Measurements from ENCODE around the gene TRIM32. TPM values are rescaled to one million over a fixed set of nuclear protein-coding genes. Genes with fewer than 3 reads are reported as not detected.

Gene TRIM32
- total RNA-seq, 1 donor from 2014 or later = 16.0 TPM

DNA sequence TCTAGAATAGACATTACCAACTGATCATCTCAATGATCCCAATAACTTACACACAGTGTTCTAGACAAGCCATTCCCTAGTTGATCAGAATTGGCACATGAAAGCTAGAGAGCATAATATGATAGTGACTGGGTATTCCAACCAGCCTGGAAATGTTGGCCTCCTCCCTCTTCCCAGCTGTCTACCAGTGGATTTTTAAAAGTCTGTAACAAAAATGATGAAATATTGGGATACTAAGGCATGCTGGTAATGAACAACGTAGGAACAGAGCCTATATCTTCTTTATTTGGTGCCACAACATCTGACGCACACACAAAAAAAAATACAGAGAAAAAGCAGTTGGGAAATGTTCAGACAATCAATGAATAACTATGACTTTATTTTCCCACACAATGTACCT is 34.8 kb downstream of the TRIM32 start:
- Mint-ChIP-seq H3K4me1 (ENCODE audit: low read depth) (no peaks in the 10 kb centered on the region), H3K4me3 (no peak overlapping the region), H3K27ac (no peak overlapping the region), H3K9me3 (no peaks in the 10 kb centered on the region), H3K36me3 (ENCODE audit: low read depth) (no peaks in the 10 kb centered on the region), H3K27me3 (ENCODE audit: insufficient read depth) (peaks cover 2% of the 10 kb centered on the region)
- intact Hi-C loops (cut with micrococcal nuclease) = no loop called here
- DNase-seq (ENCODE audit: low spot score) = no peak

DNA sequence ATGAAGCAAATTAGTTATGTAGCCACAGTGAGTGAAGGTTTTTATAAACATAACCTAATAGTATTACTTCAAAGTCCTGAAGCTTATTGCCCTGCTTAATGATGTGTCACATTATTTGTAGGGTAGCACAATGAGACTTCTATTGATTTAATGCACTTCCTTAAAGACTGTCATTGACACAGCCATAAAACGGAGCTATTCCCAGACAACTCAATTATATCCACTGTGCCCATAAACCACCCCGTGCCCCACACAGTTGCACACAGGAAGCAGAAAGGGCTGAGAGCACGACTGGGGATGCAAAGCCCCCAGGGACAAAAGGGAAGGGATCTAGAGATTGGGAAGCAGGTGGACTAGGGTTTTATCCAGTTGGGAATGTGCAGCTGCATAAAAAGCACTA is 37.0 kb downstream of the TRIM32 start:
- Mint-ChIP-seq H3K36me3 (ENCODE audit: low read depth) (no peaks in the 10 kb centered on the region), H3K9me3 (no peaks in the 10 kb centered on the region)
- no peak for DNase-seq (ENCODE audit: low spot score)

DNA sequence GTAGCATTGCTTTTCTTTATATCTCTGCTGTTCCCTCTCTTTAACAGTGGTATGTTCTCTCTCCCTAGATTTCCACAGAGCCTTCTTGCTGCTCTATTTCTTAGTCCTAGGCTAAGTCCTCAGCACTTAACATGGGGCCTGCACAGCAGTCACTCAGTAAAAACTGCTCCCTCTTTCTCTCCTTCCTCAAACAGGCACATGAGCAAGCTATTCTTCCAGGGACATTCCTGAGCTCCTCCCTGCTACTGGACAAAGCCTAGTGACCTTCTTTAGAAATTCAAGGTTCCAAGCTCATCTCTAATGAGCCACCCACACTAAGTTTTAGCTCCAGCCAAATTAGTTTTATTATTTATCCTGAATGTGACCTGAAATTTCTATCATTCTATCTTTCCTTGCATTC is 39.5 kb downstream of the TRIM32 start:
- H3K36me3 Mint-ChIP-seq (ENCODE audit: low read depth) = no peaks in the 10 kb centered on the region
- intact Hi-C loops (cut with micrococcal nuclease) = no loop called here

More for the DNA sequence above, 37.0 kb downstream of the TRIM32 start:
- H3K4me3 Mint-ChIP-seq = no peak overlapping the region
- peaks cover 4% of the 10 kb centered on the region for H3K27me3 Mint-ChIP-seq (ENCODE audit: insufficient read depth)
- no peaks in the 10 kb centered on the region for H3K4me1 Mint-ChIP-seq (ENCODE audit: low read depth)
- intact Hi-C loops (cut with micrococcal nuclease) = no loop called here
- H3K27ac Mint-ChIP-seq = no peak overlapping the region

DNA sequence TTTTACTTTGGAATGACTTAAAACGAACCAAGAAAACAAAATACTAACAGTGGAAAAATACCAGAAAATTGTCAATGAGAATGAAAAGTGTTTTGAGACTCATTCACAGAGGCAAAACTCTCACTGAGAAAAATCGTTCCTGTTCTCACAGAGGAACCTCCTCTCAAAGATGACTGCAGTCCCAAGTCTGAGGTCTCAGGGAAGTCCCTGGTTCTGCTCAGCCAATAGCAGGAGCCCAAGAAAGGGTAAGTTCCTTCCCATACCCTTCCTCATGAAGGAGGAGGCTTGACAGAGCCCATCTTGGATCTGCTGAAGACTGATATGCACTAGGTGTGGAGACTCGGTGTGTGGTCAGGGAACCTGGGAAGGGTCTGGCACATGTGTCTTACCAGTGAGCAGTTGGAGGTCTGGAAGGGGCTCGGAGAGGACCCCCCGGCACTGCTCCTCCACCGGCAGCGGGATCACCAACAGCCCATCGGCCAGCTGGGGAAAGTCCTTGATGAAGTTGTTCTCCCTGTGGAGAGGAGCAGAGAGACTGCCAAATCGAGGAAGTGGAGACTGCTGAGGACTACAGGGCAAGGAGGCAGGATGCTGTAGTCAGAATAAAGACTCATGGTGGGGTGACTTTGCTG is 46.0 kb downstream of the TRIM32 start:
- intact Hi-C loops (cut with micrococcal nuclease) = loop anchor here (10.0 kb wide), 1 partner anchor 822 kb away; no protein-coding TSS in a partner anchor
- no peak overlapping the region for H3K27ac Mint-ChIP-seq
- no peak for DNase-seq (ENCODE audit: low spot score)
- peaks cover 5% of the 10 kb centered on the region for H3K27me3 Mint-ChIP-seq (ENCODE audit: insufficient read depth)
- no peaks in the 10 kb centered on the region for H3K9me3 Mint-ChIP-seq
- no peak overlapping the region for H3K4me3 Mint-ChIP-seq
- no peaks in the 10 kb centered on the region for H3K36me3 Mint-ChIP-seq (ENCODE audit: low read depth)
- peaks cover 8% of the 10 kb centered on the region for H3K4me1 Mint-ChIP-seq (ENCODE audit: low read depth)

More for the DNA sequence above, 39.5 kb downstream of the TRIM32 start:
- Mint-ChIP-seq H3K27me3 (ENCODE audit: insufficient read depth) (peaks cover 4% of the 10 kb centered on the region), H3K27ac (no peak overlapping the region), H3K4me3 (no peak overlapping the region), H3K9me3 (no peaks in the 10 kb centered on the region), H3K4me1 (ENCODE audit: low read depth) (no peaks in the 10 kb centered on the region)
- no peak for DNase-seq (ENCODE audit: low spot score)

DNA sequence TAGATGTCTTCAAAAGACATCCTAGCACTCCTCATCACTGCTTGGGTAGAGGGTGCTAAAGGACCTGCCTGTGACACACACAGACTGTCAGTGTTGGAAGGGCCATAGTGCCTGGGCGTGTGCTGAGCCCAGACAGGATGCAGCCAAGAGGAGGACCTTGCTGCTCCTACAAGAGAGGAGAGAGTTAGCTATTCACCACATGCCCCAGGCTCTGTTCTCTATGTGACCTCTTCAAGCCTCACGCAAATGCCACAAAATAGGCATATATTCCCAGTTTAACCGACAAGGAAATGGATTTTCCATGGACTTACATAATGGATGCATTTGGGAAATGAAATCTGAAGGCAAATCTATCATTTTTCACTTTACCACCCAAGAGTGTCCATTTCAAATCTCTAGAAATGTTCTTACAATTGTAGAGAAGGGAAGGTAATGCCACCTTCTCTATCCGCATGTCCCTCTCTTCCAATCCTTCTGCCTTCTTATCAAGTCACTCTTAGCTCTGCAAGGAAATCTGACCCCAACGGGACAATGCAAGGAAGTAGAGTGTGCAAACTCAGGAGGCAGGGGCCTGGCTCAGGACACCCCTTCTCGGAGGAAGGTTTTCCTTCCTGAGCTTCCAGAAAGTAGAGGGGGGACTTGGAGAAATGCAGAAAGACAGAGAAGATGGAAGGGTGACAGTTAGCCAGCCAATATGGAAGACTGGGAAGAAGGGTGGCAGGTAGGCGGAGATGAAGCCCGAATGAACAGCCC is 49.5 kb downstream of the TRIM32 start:
- Mint-ChIP-seq H3K36me3 (ENCODE audit: low read depth) (no peaks in the 10 kb centered on the region), H3K27me3 (ENCODE audit: insufficient read depth) (peaks cover 5% of the 10 kb centered on the region), H3K9me3 (no peaks in the 10 kb centered on the region), H3K4me1 (ENCODE audit: low read depth) (peaks cover 8% of the 10 kb centered on the region), H3K4me3 (no peak overlapping the region), H3K27ac (no peak overlapping the region)
- DNase-seq (ENCODE audit: low spot score) = no peak
- intact Hi-C loops (cut with micrococcal nuclease) = loop anchor here (1.0 to 10.0 kb wide), 2 partner anchors 124 to 818 kb away; no protein-coding TSS in a partner anchor

DNA sequence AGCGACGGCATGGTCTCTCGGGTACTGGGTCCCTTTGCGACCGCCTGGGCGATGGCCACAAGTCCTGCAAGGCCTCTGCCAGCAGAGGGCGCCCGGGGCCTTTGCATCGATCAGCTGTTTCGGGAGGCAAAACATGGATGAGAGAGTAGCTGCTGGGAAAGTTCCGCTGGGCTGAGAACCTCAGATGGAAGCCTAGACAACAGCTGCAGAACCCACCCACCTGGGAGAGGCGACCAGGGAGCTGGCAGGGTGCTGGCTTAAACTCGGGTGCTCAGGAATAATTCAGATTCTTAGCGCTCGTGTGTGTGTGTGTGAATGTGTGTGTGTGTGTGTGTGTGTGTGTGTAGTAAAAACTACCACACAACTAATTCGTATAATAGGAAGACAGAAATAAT is 50.0 kb downstream of the TRIM32 start:
- Mint-ChIP-seq H3K4me1 (ENCODE audit: low read depth) (peaks cover 8% of the 10 kb centered on the region), H3K4me3 (no peak overlapping the region), H3K27me3 (ENCODE audit: insufficient read depth) (peaks cover 5% of the 10 kb centered on the region), H3K27ac (no peak overlapping the region), H3K9me3 (no peaks in the 10 kb centered on the region), H3K36me3 (ENCODE audit: low read depth) (no peaks in the 10 kb centered on the region)
- intact Hi-C loops (cut with micrococcal nuclease) = loop anchor here (1.0 to 10.0 kb wide), 2 partner anchors 123 to 818 kb away; no protein-coding TSS in a partner anchor
- peak; percentile 27 for DNase-seq (ENCODE audit: low spot score)

DNA sequence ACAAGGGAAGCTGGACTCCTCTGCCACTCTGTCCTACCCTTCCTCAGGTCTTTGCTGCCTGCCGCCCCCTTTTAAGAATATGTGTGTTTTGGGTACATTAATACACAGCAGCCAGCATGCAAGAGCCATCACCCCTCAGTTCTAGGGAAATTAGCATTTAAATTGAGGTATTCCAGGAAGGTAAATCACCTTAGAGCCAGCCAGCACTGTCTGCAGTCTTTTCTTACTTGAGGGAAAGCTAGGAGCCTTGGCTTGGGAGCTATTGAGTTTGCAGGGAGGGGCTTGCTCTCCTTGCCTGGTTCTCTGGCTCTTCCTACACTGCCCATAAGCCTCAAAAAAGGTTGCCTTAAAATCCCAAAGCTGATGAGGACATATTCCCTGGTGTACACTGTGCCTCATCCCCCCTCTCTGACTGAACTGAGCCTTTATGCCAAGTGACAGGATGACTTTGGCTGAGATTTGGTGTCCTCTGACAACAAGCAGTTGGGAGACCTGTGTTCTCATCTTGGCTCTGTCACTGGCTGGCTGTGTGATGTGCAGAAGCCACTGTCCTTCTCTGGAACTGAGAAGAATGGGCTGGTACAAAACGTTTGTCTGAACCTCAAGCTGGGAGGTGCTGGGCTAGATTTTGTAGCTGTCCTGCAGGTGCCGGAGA is 54.1 kb downstream of the TRIM32 start:
- Mint-ChIP-seq H3K27ac (no peak overlapping the region), H3K27me3 (ENCODE audit: insufficient read depth) (peaks cover 4% of the 10 kb centered on the region), H3K4me3 (no peak overlapping the region), H3K9me3 (no peaks in the 10 kb centered on the region), H3K4me1 (ENCODE audit: low read depth) (peaks cover 8% of the 10 kb centered on the region), H3K36me3 (ENCODE audit: low read depth) (no peaks in the 10 kb centered on the region)
- DNase-seq (ENCODE audit: low spot score) = no peak
- intact Hi-C loops (cut with micrococcal nuclease) = no loop called here

DNA sequence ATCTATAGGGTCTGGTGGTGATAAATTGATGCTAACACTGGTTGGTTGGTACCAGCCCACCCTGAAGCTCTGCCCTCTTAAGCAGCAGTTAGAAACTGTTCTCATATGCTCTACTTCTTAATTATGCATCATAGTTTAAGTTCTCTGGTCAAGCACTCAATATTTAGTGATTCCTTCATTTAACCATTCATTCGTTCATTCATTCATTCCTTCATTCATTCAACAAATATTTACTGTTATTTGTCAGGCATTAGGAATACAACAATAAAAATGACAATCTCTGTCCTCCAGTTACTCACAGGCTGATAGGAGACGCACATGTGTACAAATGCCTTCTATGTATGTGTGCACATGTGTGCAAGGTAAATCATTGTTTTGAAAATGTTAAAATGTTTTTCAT is 54.6 kb downstream of the TRIM32 start:
- no peak for DNase-seq (ENCODE audit: low spot score)
- intact Hi-C loops (cut with micrococcal nuclease) = no loop called here
- Mint-ChIP-seq H3K27me3 (ENCODE audit: insufficient read depth) (peaks cover 3% of the 10 kb centered on the region), H3K4me1 (ENCODE audit: low read depth) (peaks cover 6% of the 10 kb centered on the region), H3K36me3 (ENCODE audit: low read depth) (no peaks in the 10 kb centered on the region), H3K4me3 (no peak overlapping the region), H3K27ac (no peak overlapping the region), H3K9me3 (no peaks in the 10 kb centered on the region)

DNA sequence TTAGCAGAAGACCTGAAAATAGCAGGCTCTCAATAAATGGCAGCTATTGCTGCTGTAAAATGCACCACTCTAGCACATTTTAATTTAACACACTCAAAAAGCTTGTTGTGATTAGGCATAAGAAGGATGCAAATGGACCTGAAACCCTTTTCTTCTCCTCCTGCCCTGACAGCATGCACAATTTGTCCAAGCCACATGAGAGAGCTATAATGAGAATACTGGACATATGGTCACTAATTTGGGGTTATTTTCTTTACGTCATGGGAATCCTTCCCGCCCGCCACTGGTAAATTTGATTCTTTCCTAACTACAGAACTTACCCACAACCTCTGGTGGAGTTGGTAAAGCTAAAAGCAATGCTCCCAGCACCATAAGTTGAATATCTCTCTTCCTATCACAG is 62.1 kb downstream of the TRIM32 start:
- intact Hi-C loops (cut with micrococcal nuclease) = no loop called here
- no peaks in the 10 kb centered on the region for H3K4me1 Mint-ChIP-seq (ENCODE audit: low read depth)
- no peak for DNase-seq (ENCODE audit: low spot score)
- peaks cover 3% of the 10 kb centered on the region for H3K27me3 Mint-ChIP-seq (ENCODE audit: insufficient read depth)
- H3K9me3 Mint-ChIP-seq = no peaks in the 10 kb centered on the region
- no peaks in the 10 kb centered on the region for H3K36me3 Mint-ChIP-seq (ENCODE audit: low read depth)
- H3K4me3 Mint-ChIP-seq = no peak overlapping the region
- H3K27ac Mint-ChIP-seq = no peak overlapping the region

DNA sequence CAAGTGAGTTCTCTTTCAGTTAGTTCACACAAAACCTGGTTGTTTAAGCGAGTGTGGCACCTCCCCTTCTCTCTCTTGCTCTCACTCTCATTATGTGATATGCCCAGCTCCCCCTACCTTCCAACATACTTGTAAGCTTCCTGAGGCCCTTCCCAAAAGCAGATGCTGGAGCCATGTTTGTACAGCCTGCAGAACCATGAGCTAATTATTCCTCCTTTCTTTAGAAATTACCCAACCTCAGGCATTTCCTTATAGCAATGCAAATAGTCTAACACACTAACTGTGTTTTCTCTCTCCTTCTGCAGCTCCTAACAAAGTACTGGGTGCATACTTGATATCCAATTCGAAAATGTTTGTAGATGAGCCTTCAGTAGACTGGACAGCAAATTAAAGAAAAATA is 62.7 kb downstream of the TRIM32 start:
- Mint-ChIP-seq H3K36me3 (ENCODE audit: low read depth) (no peaks in the 10 kb centered on the region), H3K4me3 (no peak overlapping the region), H3K4me1 (ENCODE audit: low read depth) (no peaks in the 10 kb centered on the region), H3K9me3 (no peaks in the 10 kb centered on the region), H3K27me3 (ENCODE audit: insufficient read depth) (peaks cover 3% of the 10 kb centered on the region), H3K27ac (no peak overlapping the region)
- intact Hi-C loops (cut with micrococcal nuclease) = no loop called here
- no peak for DNase-seq (ENCODE audit: low spot score)

DNA sequence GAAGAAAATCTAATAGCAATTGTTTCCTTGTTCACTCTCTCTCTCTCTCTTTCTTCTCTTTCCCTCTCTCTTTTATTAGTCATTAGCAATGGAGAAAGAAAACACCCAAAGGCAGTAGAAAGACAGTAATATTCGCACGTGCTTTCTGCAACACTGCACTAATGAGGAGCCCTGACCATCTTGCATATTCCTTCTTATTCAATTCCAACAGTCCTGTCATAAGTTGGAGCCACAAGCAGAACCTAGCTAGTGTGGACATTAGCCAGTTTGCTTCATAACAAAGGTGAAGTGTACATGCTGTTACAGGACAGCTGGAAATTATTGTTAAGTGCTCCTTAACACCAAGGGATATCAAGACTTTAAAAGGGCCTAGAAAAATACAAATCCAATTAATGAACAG is 63.4 kb downstream of the TRIM32 start:
- H3K27me3 Mint-ChIP-seq (ENCODE audit: insufficient read depth) = no peaks in the 10 kb centered on the region
- H3K4me1 Mint-ChIP-seq (ENCODE audit: low read depth) = no peaks in the 10 kb centered on the region
- H3K9me3 Mint-ChIP-seq = no peaks in the 10 kb centered on the region
- H3K36me3 Mint-ChIP-seq (ENCODE audit: low read depth) = no peaks in the 10 kb centered on the region
- intact Hi-C loops (cut with micrococcal nuclease) = no loop called here
- no peak overlapping the region for H3K27ac Mint-ChIP-seq
- no peak overlapping the region for H3K4me3 Mint-ChIP-seq
- no peak for DNase-seq (ENCODE audit: low spot score)
